A549 (cell line): Measurements from ENCODE around the gene CFAP58. TPM values are rescaled to one million over a fixed set of nuclear protein-coding genes. Genes with fewer than 3 reads are reported as not detected.

ENCODE experiments used
- ATAC-seq, 2 experiments: fragments of 200-7000 bp in 1 of 2; fragments of >200 bp in 1 of 2; cut with Nextera tagmentation in 1 of 2; cut with Tn5 transposase in 1 of 2; 3 replicates each; pipeline versions ENCODE4 v1.8.0 to v1.9.1; 2018 to 2020; ENCODE audit warnings: mild to moderate bottlenecking in 1 of 2, moderate library complexity in 1 of 2
- CTCF ChIA-PET: fragments of 300-600 bp; sonication (Branson Sonifier 250); formaldehyde crosslinking; extraction: SDS; loops from one replicate; lab custom pipeline; 2021; ENCODE audit warnings: antibody characterized with exemption, inconsistent platforms; lab: Yijun Ruan, JAX
- POLR2A ChIA-PET: fragments of 350-600 bp; formaldehyde crosslinking; extraction: SDS; loops from one replicate; lab custom pipeline; 2021; ENCODE audit warnings: antibody characterized with exemption, inconsistent platforms; lab: Yijun Ruan, JAX
- DNase-seq, 2 experiments: peaks; one replicate each; pipeline versions ENCODE4 v3.0.0 to v3.0.0-alpha.2; 2011 to 2016; ENCODE audit warnings: low read depth in 1 of 2, low spot score in 1 of 2
- FAIRE-seq: peaks from 2 replicates; lab custom pipeline; 2011; peaks lifted over from hg19 to GRCh38; lab: Jason Lieb, UNC
- H3K27ac ChIP-seq, 2 experiments: fragments of >200 bp; sonication (Bioruptor Twin); formaldehyde crosslinking; 3 replicates each; pipeline ENCODE4 v1.5.1; 2016 to 2017
- H3K4me1 ChIP-seq: fragments of >200 bp; sonication (Bioruptor Twin); formaldehyde crosslinking; 3 replicates; pipeline ENCODE4 v1.6.1; 2016
- H3K4me2 ChIP-seq: fragments of >200 bp; sonication (Bioruptor Twin); formaldehyde crosslinking; 3 replicates; pipeline ENCODE4 v1.6.1; 2016
- H3K4me3 ChIP-seq: fragments of >200 bp; sonication (Bioruptor Twin); formaldehyde crosslinking; 3 replicates; pipeline ENCODE4 v1.5.1; 2016
- H3K9me3 ChIP-seq: fragments of >200 bp; sonication (Bioruptor Twin); formaldehyde crosslinking; 3 replicates; pipeline ENCODE4 v1.6.1; 2016
- CBX2 ChIP-seq: fragments of 200-600 bp; sonication (generic); IDR thresholded peaks from 2 replicates; pipeline ENCODE4 v1.6.1; 2016; ENCODE audit warnings: low read depth, mild to moderate bottlenecking, borderline replicate concordance
- EHMT2 ChIP-seq: fragments of 200-600 bp; sonication (generic); IDR thresholded peaks from 2 replicates; pipeline ENCODE4 v1.6.1; 2016; ENCODE audit warnings: antibody characterized with exemption, low read depth, mild to moderate bottlenecking, moderate library complexity
- FOSB ChIP-seq: fragments of 250-450 bp; sonication (Bioruptor Pico); IDR thresholded peaks from 2 replicates; pipeline ENCODE4 v1.5.0; 2020; ENCODE audit warnings: mild to moderate bottlenecking, moderate library complexity
- FOXS1 ChIP-seq: fragments of 250-450 bp; sonication (Bioruptor Pico); IDR thresholded peaks from 2 replicates; pipeline ENCODE4 v1.5.0; 2020; ENCODE audit warnings: mild to moderate bottlenecking, moderate library complexity
- GATA3 ChIP-seq: IDR thresholded peaks from 2 replicates; pipeline ENCODE4 v1.6.1; 2012; ENCODE audit warnings: borderline replicate concordance
- HOXA7 ChIP-seq: fragments of 250-450 bp; sonication (Bioruptor Pico); IDR thresholded peaks from 2 replicates; pipeline ENCODE4 v1.5.0; 2020; ENCODE audit warnings: mild to moderate bottlenecking, moderate library complexity
- MAFK ChIP-seq: fragments of 450-650 bp; IDR thresholded peaks from 2 replicates; pipeline ENCODE4 v1.6.1; 2014; ENCODE audit not compliant: partially characterized antibody
- NPAS2 ChIP-seq: fragments of 250-450 bp; sonication (Bioruptor Pico); IDR thresholded peaks from 2 replicates; pipeline ENCODE4 v1.8.0; 2022; ENCODE audit warnings: mild to moderate bottlenecking, moderate library complexity, borderline replicate concordance
- PHF8 ChIP-seq: fragments of 200-600 bp; sonication (generic); IDR thresholded peaks from 2 replicates; pipeline ENCODE4 v1.6.1; 2016; ENCODE audit warnings: low read depth, mild to moderate bottlenecking, antibody characterized with exemption, moderate library complexity, borderline replicate concordance
- POLR2A ChIP-seq: IDR thresholded peaks from 2 replicates; pipeline ENCODE4 v1.6.1; 2012; ENCODE audit warnings: mild to moderate bottlenecking, low read length
- POLR2AphosphoS2 ChIP-seq: conservative IDR thresholded peaks from 2 replicates; pipeline ENCODE4 v1.6.1; 2012; ENCODE audit warnings: low read length, improper control_type of control experiment, inconsistent platforms
- SMC3 ChIP-seq: fragments of >200 bp; sonication (Bioruptor Twin); formaldehyde crosslinking; IDR thresholded peaks from 3 replicates; pipeline ENCODE4 v1.6.1; 2018; ENCODE audit warnings: inconsistent platforms
- SREBF2 ChIP-seq: fragments of 450-650 bp; IDR thresholded peaks from 2 replicates; pipeline ENCODE4 v1.6.1; 2014; ENCODE audit warnings: mild to moderate bottlenecking, moderate library complexity
- TFCP2L1 ChIP-seq: fragments of 250-450 bp; sonication (Bioruptor Pico); IDR thresholded peaks from 2 replicates; pipeline ENCODE4 v1.5.0; 2021; ENCODE audit warnings: mild to moderate bottlenecking
- ZC3H11A ChIP-seq: fragments of 450-650 bp; IDR thresholded peaks from 2 replicates; pipeline ENCODE4 v1.6.1; 2014; ENCODE audit warnings: antibody characterized with exemption, mild to moderate bottlenecking
- WGBS: methylation state at CpG from one replicate; pipeline ENCODE4 v1.1.6; 2017; ENCODE audit errors: missing lambda C conversion rate; 5-methylcytosine and 5-hydroxymethylcytosine counted together
- polyA plus RNA-seq, 4 experiments: library from polyadenylated mRNA; depleted of rRNA in 3 of 4; stranded (reverse); fragments of >200 nt; fragmentation: RNase III in 1 of 4; extraction: RNeasy Plus Mini Kit Qiagen cat#74134 plus additional on column Dnase treatment in 1 of 4; gene quantifications; 2 replicates in 3 of 4; 3 replicates in 1 of 4; pipeline ENCODE4 v1.2.3, GENCODE V29; 2011 to 2017
- TF ChIP-seq, protein P1 (sequence below): fragments of 150-350 bp; IDR thresholded peaks from 2 replicates; pipeline ENCODE4 v1.6.1; 2014; ENCODE audit warnings: low read depth, mild to moderate bottlenecking, low read length
- TF ChIP-seq, protein P2 (sequence below): IDR thresholded peaks from 2 replicates; pipeline ENCODE4 v1.6.1; 2012
- TF ChIP-seq, protein P3 (sequence below): fragments of 200-600 bp; sonication (generic); IDR thresholded peaks from 2 replicates; pipeline ENCODE4 v1.6.1; 2016; ENCODE audit warnings: antibody characterized with exemption, mild to moderate bottlenecking, moderate library complexity
- TF ChIP-seq, protein P4 (sequence below): fragments of 250-450 bp; sonication (Bioruptor Pico); IDR thresholded peaks from 2 replicates; pipeline ENCODE4 v1.5.0; 2020; ENCODE audit warnings: low read depth, mild to moderate bottlenecking, moderate library complexity

Gene CFAP58
- polyA plus RNA-seq, 2 of the 4 experiments (the other 2 are of a cell fraction) = 0.22 to 0.25 TPM

DNA sequence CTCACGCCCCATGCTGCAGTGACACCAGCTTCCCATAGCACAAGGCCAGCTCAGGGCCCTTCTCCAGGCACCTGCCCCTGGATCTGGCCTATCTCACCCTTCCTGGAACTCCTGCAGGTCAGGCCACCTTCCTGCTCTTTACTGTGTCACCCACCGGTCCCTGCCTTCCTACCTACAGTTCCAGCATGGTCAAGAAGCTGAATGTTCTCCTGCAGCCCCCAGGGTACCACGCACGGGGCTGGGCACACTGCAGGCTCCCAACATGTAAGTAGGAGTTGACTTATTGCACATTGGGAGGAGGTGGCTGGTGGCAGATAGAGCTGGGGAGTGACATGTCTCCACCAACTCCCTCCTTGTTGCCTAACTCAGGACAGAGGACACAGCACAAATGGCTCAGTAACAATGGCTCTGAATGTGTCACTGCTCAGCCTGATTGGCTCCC, 29.9 kb upstream of the CFAP58 start:
- Histone ChIP-seq H3K4me1 (peaks cover 37% of the 10 kb centered on the region), H3K27ac (peak overlapping the region in 1 of 2 experiments; percentile 34; a peak in 3 of 6 replicates), H3K4me3 (no peak overlapping the region), H3K9me3 (no peaks in the 10 kb centered on the region), H3K4me2 (no peak overlapping the region)
- DNase-seq (no peak), FAIRE-seq (no peak), ATAC-seq (no peak)
- CTCF ChIA-PET = interaction anchor here (1.0 to 4.5 kb wide), 5 partner anchors 15 to 49 kb away, joined by 3 to 28 read pairs (median 5); partner anchors contain the start of gene ITPRIP
- POLR2A ChIA-PET = no interaction called here
- WGBS = 92% methylated on average over 4 of the region's 4 CpGs
- no peak for TF ChIP-seq GATA3
- no peak for TF ChIP-seq CBX2
- TF ChIP-seq, protein P1, sequence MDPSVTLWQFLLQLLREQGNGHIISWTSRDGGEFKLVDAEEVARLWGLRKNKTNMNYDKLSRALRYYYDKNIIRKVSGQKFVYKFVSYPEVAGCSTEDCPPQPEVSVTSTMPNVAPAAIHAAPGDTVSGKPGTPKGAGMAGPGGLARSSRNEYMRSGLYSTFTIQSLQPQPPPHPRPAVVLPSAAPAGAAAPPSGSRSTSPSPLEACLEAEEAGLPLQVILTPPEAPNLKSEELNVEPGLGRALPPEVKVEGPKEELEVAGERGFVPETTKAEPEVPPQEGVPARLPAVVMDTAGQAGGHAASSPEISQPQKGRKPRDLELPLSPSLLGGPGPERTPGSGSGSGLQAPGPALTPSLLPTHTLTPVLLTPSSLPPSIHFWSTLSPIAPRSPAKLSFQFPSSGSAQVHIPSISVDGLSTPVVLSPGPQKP = no peak
- TF ChIP-seq, protein P2, sequence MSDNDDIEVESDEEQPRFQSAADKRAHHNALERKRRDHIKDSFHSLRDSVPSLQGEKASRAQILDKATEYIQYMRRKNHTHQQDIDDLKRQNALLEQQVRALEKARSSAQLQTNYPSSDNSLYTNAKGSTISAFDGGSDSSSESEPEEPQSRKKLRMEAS = no peak
- TF ChIP-seq, protein P3, sequence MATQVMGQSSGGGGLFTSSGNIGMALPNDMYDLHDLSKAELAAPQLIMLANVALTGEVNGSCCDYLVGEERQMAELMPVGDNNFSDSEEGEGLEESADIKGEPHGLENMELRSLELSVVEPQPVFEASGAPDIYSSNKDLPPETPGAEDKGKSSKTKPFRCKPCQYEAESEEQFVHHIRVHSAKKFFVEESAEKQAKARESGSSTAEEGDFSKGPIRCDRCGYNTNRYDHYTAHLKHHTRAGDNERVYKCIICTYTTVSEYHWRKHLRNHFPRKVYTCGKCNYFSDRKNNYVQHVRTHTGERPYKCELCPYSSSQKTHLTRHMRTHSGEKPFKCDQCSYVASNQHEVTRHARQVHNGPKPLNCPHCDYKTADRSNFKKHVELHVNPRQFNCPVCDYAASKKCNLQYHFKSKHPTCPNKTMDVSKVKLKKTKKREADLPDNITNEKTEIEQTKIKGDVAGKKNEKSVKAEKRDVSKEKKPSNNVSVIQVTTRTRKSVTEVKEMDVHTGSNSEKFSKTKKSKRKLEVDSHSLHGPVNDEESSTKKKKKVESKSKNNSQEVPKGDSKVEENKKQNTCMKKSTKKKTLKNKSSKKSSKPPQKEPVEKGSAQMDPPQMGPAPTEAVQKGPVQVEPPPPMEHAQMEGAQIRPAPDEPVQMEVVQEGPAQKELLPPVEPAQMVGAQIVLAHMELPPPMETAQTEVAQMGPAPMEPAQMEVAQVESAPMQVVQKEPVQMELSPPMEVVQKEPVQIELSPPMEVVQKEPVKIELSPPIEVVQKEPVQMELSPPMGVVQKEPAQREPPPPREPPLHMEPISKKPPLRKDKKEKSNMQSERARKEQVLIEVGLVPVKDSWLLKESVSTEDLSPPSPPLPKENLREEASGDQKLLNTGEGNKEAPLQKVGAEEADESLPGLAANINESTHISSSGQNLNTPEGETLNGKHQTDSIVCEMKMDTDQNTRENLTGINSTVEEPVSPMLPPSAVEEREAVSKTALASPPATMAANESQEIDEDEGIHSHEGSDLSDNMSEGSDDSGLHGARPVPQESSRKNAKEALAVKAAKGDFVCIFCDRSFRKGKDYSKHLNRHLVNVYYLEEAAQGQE = no peak
- no peak for TF ChIP-seq NPAS2 (CRISPR knock-in tag)
- TF ChIP-seq FOSB (CRISPR knock-in tag) = no peak
- no peak for TF ChIP-seq POLR2AphosphoS2
- no peak for TF ChIP-seq TFCP2L1 (CRISPR knock-in tag)
- no peak for TF ChIP-seq MAFK
- no peak for TF ChIP-seq ZC3H11A
- TF ChIP-seq POLR2A = no peak
- no peak for TF ChIP-seq SMC3

DNA sequence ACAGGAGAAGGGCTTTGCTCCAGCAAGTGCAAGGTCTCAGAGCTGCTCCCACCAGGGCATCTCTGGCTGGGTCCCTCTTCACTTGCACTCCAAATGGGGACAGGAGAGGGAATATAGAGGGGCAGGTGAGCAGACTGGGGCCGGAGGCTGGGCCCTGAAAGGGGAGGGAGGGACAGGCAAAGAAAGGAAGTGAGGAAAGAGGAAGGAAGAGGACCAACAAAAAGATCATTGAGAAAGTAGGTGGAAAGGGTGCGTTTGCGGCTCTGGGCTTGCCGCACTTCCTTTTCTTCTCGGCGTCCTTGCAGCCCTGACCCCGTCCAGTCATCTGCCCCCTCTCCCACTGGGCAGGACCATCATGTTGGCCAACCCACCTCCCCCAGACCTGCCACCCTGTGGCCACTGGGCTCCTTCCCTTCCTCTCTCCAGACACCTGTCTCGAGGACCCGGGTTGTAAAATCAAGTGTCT, 29.4 kb upstream of the CFAP58 start:
- no peak for DNase-seq
- ChIA-PET POLR2A (no interaction called here), CTCF (interaction anchor here (1.0 to 4.5 kb wide), 5 partner anchors 14 to 33 kb away, joined by 3 to 28 read pairs (median 11); partner anchors contain the start of gene ITPRIP)
- TF ChIP-seq EHMT2 (no peak), FOSB (CRISPR knock-in tag) (no peak), FOXS1 (CRISPR knock-in tag) (no peak), HOXA7 (no peak), NPAS2 (CRISPR knock-in tag) (no peak), SREBF2 (no peak), PHF8 (no peak)
- TF ChIP-seq, protein P4, sequence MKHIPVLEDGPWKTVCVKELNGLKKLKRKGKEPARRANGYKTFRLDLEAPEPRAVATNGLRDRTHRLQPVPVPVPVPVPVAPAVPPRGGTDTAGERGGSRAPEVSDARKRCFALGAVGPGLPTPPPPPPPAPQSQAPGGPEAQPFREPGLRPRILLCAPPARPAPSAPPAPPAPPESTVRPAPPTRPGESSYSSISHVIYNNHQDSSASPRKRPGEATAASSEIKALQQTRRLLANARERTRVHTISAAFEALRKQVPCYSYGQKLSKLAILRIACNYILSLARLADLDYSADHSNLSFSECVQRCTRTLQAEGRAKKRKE (CRISPR knock-in tag) = no peak
- peaks cover 40% of the 10 kb centered on the region for H3K4me1 ChIP-seq
- peak overlapping the region in 1 of 2 experiments; percentile 34; a peak in 3 of 6 replicates for H3K27ac ChIP-seq
- no peaks in the 10 kb centered on the region for H3K9me3 ChIP-seq
- H3K4me3 ChIP-seq = no peak overlapping the region
- 93% methylated on average over 9 of the region's 9 CpGs for WGBS
- no peak for FAIRE-seq
- no peak overlapping the region for H3K4me2 ChIP-seq
- no peak for ATAC-seq
